Measurements from ENCODE around the gene AKAP6. TPM values are rescaled to one million over a fixed set of nuclear protein-coding genes. Genes with fewer than 3 reads are reported as not detected.
"Not testable (repeated sequence)": the region's sequence is repeated elsewhere in the genome, so short reads cannot be mapped to it uniquely, and the experiment has no call there.

AKAP6 gene
- total and polyA plus RNA-seq, 2 of the 8 experiments (the other 6 are each of a cell fraction or from before 2014, with no cell fraction given): 0.09 to 0.89 TPM

- no peak for TF ChIP-seq KDM4A (IDR thresholded peaks at IDR 0.05; ENCODE audit: low read depth, low read length, severe bottlenecking)
- no peak for TF ChIP-seq SIRT6 (IDR thresholded peaks at IDR 0.05; ENCODE audit: low read length)
- no peak for TF ChIP-seq MAFK (IDR thresholded peaks at IDR 0.05; ENCODE audit: low read depth, low read length)
- no peak for TF ChIP-seq CBX5 (IDR thresholded peaks at IDR 0.05; ENCODE audit: low read depth, low read length)
- TF ChIP-seq POU5F1 (IDR thresholded peaks at IDR 0.05; ENCODE audit: low read depth, low read length): no peak
- no peak for TF ChIP-seq CBX8 (IDR thresholded peaks at IDR 0.05; ENCODE audit: borderline replicate concordance, low read depth, low read length)
- TF ChIP-seq RXRA (IDR thresholded peaks at IDR 0.05; ENCODE audit: insufficient read depth, low read depth, low read length): no peak
Measured at GRCh38 chr14:32372154-32372553, 43.1 kb downstream of the AKAP6 start (continued).

- H2BK12ac ChIP-seq (ENCODE audit: low read depth, low read length); FAIRE-seq; H2AK5ac ChIP-seq (ENCODE audit: low read depth, low read length); H2AFZ ChIP-seq (ENCODE audit: low read length); H3K4me2 ChIP-seq (ENCODE audit: insufficient read depth in 1 of 2, low read depth in 2 of 2, low read length in 2 of 2); H3K27me3 ChIP-seq (replicated peaks in 1 of 4; ENCODE audit: control insufficient read depth in 3 of 4, extremely low read depth in 1 of 4, insufficient read depth in 3 of 4, low read length in 3 of 4); H3K23me2 ChIP-seq (ENCODE audit: low read depth, low read length); H3K9me3 ChIP-seq (ENCODE audit: insufficient read depth in 2 of 2, low read depth in 1 of 2, low read length in 1 of 2); H3K23ac ChIP-seq (ENCODE audit: insufficient read length); H3K18ac ChIP-seq (ENCODE audit: extremely low read depth, low read length); DNase-seq (ENCODE audit: low read depth in 1 of 2, low spot score in 2 of 2); H2BK20ac ChIP-seq (ENCODE audit: low read length); H4K20me1 ChIP-seq (replicated peaks in 1 of 2; ENCODE audit: control insufficient read depth in 1 of 2, insufficient read depth in 2 of 2, low read length in 2 of 2); H3K56ac ChIP-seq (replicated peaks; ENCODE audit: insufficient read length, low read depth, low read length); H3K4me1 ChIP-seq (replicated peaks in 1 of 4; ENCODE audit: control insufficient read depth in 3 of 4, insufficient read depth in 4 of 4, low read length in 3 of 4); CTCF ChIA-PET (ENCODE audit: partially characterized antibody); H3K36me3 ChIP-seq (ENCODE audit: control insufficient read depth in 2 of 4, insufficient read depth in 4 of 4, low read length in 3 of 4); H3K9ac ChIP-seq (replicated peaks in 1 of 4; ENCODE audit: extremely low read depth in 1 of 4, low read depth in 3 of 4, low read length in 3 of 4); H4K91ac ChIP-seq (replicated peaks; ENCODE audit: insufficient read length, low read length); H2BK120ac ChIP-seq (replicated peaks; ENCODE audit: low read depth, low read length); H3K79me2 ChIP-seq (ENCODE audit: control insufficient read depth in 1 of 2, insufficient read depth in 2 of 2, low read length in 2 of 2); H3K27ac ChIP-seq (ENCODE audit: low read depth, low read length); H2BK5ac ChIP-seq (ENCODE audit: low read depth, low read length); H4K5ac ChIP-seq (ENCODE audit: insufficient read length, low read depth, low read length); H3K14ac ChIP-seq (ENCODE audit: insufficient read length); H4K8ac ChIP-seq (ENCODE audit: extremely low read depth, insufficient read depth, low read length); H2BK15ac ChIP-seq (ENCODE audit: low read length); H3K4ac ChIP-seq (replicated peaks; ENCODE audit: insufficient read length, low read depth, low read length); POLR2A ChIA-PET (ENCODE audit: partially characterized antibody); H3K4me3 ChIP-seq (ENCODE audit: extremely low read depth in 1 of 4, insufficient read depth in 2 of 4, low read depth in 3 of 4, low read length in 4 of 4); H3K79me1 ChIP-seq (ENCODE audit: low read depth, low read length): not testable (repeated sequence)
- 67% methylated on average over 3 of the region's 3 CpGs; no CpG with 5 or more reads in 1 of the 2 experiments for WGBS, 2 experiments (ENCODE audit: extremely low coverage in 1 of 2, insufficient coverage in 1 of 2, insufficient read length in 1 of 2, insufficient replicate concordance in 2 of 2, low coverage in 1 of 2, low lambda C conversion rate in 2 of 2, missing lambda C conversion rate in 1 of 2)
Measured at GRCh38 chr14:32373174-32373573, 44.1 kb downstream of the AKAP6 start.
